ENCODE results near the gene PTPRA. TPM values are rescaled to one million over a fixed set of nuclear protein-coding genes. Genes with fewer than 3 reads are reported as not detected.
A peak's percentile ranks its signal among the peaks of the same experiment; 100 is the strongest.

Gene PTPRA
- total and polyA plus RNA-seq, 2 of the 4 experiments (the other 2 are of a cell fraction): 35.0 to 50.0 TPM

DNA sequence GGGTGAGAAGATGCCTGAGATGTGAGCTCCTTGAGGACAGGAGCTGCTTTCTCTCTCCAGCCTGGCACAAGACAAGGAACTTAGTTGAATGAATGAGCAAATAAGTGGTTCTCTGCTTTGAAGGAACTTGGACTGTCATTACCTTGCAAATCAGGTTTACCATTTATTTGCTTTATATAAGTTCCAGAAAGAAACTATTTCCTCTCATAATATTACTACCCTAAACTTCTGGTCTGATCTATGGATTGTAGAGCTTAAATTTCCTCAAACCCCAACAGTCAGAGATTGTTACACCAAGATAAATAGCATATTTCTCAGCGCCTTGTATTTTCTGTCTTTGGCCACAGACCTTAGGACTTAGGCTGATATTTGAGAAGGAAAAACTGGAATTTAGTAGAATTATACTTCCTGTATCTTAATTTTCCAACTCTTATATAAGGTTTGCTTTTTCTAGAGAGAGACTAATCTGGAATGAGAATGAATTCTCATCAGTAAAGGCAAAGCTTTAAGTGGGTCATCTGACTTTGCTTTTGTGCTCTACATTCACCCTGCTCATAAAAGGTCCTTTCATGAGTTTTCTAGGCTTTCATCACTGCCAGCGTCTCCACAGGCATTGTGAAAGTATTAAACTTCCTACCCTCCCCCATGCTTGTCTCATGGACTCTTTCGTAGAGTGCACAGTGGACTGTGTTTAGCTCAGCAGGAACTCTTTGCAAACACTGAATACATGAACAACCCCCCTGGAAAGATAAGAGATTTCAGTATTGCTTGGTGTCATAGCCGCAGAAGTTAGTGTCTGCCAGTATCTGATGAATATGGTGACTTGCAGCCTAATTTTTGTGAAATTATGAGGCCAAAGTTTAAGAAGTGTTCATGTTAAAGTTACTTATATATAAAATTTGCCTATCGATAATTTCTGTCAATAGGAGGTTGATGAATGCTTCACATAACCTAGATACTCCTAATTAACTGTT lies 74.0 kb downstream of the PTPRA start:
- H2AFZ ChIP-seq (replicated peaks; ENCODE audit: low read length, poor library complexity): no peak overlapping the region
- in situ Hi-C loops (cut with MboI; ENCODE audit: low sequenced_read_pairs) (no loop called here), intact Hi-C loops (cut with micrococcal nuclease) (no loop called here), dilution Hi-C loops (cut with HindIII; ENCODE audit: low sequenced_read_pairs, unreplicated experiment) (no loop called here)
- peaks cover 16 to 32% of the 10 kb centered on the region in 2 experiments for H3K79me1 ChIP-seq (ENCODE audit: low read depth in 1 of 2, low read length in 2 of 2)
- ChIA-PET POLR2A (ENCODE audit: unreplicated experiment) (interaction anchor here (0.7 kb wide), 1 partner anchor 10 kb away, joined by 4 read pairs; no protein-coding TSS in a partner anchor), CTCF (no interaction called here)
- ATAC-seq (ENCODE audit: low read depth) (peak; percentile 98), DNase-seq (peak; percentile 75)
- peak overlapping the region; percentile 62 for H2BK5ac ChIP-seq (ENCODE audit: low read depth, low read length, poor library complexity, severe bottlenecking)
- whole genome bisulfite sequencing, 2 experiments (ENCODE audit: extremely low coverage in 2 of 2, insufficient read length in 1 of 2): no CpG with 5 or more reads among the region's 5 CpGs
- no peak for TF ChIP-seq MAFK (IDR thresholded peaks at IDR 0.05; ENCODE audit: low read depth, low read length)
- TF ChIP-seq, protein P1, sequence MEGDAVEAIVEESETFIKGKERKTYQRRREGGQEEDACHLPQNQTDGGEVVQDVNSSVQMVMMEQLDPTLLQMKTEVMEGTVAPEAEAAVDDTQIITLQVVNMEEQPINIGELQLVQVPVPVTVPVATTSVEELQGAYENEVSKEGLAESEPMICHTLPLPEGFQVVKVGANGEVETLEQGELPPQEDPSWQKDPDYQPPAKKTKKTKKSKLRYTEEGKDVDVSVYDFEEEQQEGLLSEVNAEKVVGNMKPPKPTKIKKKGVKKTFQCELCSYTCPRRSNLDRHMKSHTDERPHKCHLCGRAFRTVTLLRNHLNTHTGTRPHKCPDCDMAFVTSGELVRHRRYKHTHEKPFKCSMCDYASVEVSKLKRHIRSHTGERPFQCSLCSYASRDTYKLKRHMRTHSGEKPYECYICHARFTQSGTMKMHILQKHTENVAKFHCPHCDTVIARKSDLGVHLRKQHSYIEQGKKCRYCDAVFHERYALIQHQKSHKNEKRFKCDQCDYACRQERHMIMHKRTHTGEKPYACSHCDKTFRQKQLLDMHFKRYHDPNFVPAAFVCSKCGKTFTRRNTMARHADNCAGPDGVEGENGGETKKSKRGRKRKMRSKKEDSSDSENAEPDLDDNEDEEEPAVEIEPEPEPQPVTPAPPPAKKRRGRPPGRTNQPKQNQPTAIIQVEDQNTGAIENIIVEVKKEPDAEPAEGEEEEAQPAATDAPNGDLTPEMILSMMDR (conservative IDR thresholded peaks at IDR 0.05; ENCODE audit: low read depth, low read length): no peak
- TF ChIP-seq CEBPB (IDR thresholded peaks at IDR 0.05; ENCODE audit: low read depth, low read length): peak; percentile 65; the same call in 1 of the 2 replicates
- no peak for TF ChIP-seq NFE2L2 (IDR thresholded peaks at IDR 0.05; ENCODE audit: low read depth, low read length)
- H2BK15ac ChIP-seq (ENCODE audit: low read depth, low read length): no peak overlapping the region
- H4K5ac ChIP-seq (ENCODE audit: low read depth, low read length): peak overlapping the region; percentile 75; the same call in 1 of the 2 replicates
- H2AK9ac ChIP-seq (replicated peaks; ENCODE audit: low read depth, low read length, poor library complexity): no peak overlapping the region
- H3K27ac ChIP-seq (ENCODE audit: insufficient read depth, low read length): peak overlapping the region; percentile 24; the same call in 1 of the 2 replicates
- peaks cover 5% of the 10 kb centered on the region; the same call in 1 of the 2 replicates for H4K20me1 ChIP-seq (ENCODE audit: insufficient read depth, low read length)
- no peak overlapping the region for H4K91ac ChIP-seq (ENCODE audit: insufficient read depth, low read depth, low read length)
- no peaks in the 10 kb centered on the region for H3K27me3 ChIP-seq (ENCODE audit: control insufficient read depth, insufficient read depth, low read length)
- peaks cover 5% of the 10 kb centered on the region for H3K36me3 ChIP-seq (ENCODE audit: control insufficient read depth, insufficient read depth, low read length)
- H3K18ac ChIP-seq (ENCODE audit: low read depth, low read length): no peak overlapping the region; the same call in 1 of the 2 replicates
- H2BK20ac ChIP-seq (ENCODE audit: low read depth, low read length): no peak overlapping the region
- H3K4me2 ChIP-seq (ENCODE audit: low read depth, low read length): peak overlapping the region; percentile 67
- H3K23ac ChIP-seq (ENCODE audit: low read depth, low read length): 0 out of 2 replicates have a peak overlapping the region, but pooled peaks have one; percentile 51
- no peak overlapping the region for H2BK120ac ChIP-seq (ENCODE audit: low read depth, low read length)
- H3K4me3 ChIP-seq (ENCODE audit: insufficient read depth, low read depth, low read length): no peak overlapping the region; the same call in 1 of the 2 replicates
- no peak overlapping the region for H3K14ac ChIP-seq (replicated peaks; ENCODE audit: low read depth, low read length)
- peaks cover 8% of the 10 kb centered on the region; the same call in 1 of the 2 replicates for H3K9me1 ChIP-seq (ENCODE audit: insufficient read depth, low read length)
- peak overlapping the region in 1 of 2 experiments; percentile 1; a peak in 1 of 4 replicates for H4K8ac ChIP-seq (ENCODE audit: low read depth in 2 of 2, low read length in 2 of 2)
- peaks cover 2% of the 10 kb centered on the region for H3K4me1 ChIP-seq (ENCODE audit: control insufficient read depth, insufficient read depth, low read length)
- BruUV-seq (replicated peaks): no TSS peak
- H3K9me3 ChIP-seq (ENCODE audit: control insufficient read depth, insufficient read depth, low read length): no peaks in the 10 kb centered on the region
- no peak overlapping the region; the same call in 1 of the 2 replicates for H3K4ac ChIP-seq (ENCODE audit: low read depth, low read length)
- H2AK5ac ChIP-seq (ENCODE audit: low read depth, low read length): no peak overlapping the region
- peak overlapping the region; percentile 51; the same call in 1 of the 2 replicates for H3K9ac ChIP-seq (ENCODE audit: low read depth, low read length)
- no peak overlapping the region for H3K56ac ChIP-seq (ENCODE audit: extremely low read depth, insufficient read depth, low read length)

Data from IMR-90 (cell line).